ENCODE results near the gene FER1L5.
"Not testable (repeated sequence)": the region's sequence is repeated elsewhere in the genome, so short reads cannot be mapped to it uniquely, and the experiment has no call there.

Gene FER1L5

DNA sequence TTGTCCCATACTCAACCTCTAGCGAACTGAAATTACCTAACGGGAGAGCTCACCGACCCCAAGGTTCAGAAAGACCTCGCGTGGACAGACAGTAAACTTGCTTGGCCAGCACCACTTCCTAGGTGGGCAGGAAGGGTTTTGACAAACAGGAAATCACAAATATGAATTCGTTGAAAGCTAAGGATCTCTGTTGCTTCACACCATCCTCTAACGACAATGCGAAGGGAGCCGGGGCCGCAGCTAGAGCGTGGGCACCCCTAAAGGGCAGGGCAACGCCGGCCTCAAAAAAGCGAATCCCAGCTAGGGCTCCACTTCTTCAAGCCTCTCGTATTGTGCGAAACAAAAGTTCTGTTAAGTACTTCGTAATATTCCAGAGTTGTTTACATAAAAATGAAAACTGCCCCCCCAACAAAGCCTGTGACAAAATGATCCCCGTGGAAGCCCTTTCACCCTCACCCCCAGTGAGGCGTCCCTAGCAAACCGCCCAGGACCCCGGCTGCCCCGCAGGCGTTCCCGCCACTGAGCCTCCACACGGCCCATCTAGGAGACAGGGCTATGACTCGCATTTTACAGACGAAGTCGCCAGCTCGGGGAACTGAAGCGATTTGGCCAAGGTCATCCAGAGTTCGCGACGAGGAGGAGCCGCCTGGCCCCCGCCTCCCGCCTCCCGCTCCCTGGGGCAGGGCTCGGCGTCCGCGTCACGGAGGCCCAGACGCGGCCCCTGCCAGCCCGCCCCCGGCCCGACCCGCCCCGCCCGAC is 5.0 kb upstream of the FER1L5 start:
- peak; percentile 89 for DNase-seq

DNA sequence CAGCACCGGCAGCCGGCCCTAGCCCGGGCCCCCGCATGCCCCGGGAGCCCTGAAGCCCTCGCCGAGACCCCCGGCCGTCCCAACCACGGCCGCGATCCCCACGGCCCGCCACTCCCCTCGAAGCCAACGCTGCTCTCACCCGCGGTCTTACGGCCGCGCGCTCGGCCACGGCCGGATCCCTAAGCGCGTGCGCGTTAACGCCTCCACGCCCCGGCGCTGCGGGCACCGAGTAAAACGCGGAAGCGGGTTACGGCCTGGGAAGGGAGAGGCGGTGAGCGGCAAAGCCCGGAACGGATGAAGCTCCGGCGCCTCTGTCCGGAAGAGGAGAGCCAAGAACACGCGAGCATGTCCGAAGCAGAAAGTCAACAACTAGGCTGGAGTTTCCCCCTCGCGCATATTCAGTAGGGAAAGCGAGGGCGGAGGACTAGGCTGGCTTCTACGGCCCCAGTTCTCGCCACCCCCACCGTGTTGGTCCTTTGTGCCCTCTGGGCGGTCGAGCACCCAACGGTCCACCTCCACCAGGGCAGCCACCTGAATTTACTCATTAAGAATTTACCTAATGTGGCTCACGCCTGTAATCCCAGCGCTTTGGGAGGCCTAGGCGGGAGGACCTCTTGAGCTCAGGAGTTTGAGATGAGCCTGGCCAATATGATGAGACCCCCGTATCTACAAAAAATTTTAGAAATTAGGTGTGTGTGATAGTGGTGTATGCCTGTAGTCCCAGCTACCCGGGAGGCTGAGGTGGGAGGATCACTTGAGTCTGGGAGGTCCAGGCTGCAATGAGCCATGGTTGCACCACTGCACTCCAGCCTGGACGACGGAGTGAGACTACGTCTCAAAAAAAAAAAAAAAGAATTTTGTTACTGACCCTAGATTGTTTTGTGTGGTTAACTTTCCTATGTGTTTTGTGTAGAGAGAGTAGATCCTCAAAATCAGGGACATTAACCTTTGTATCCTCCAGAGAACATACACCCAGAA is 4.1 kb upstream of the FER1L5 start, which contains the start of gene KANSL3:
Gene KANSL3 (minus strand): TSS at position 169 of the 978 bp plus-strand sequence. CDS start 1,177 bp downstream, outside the sequence.
- DNase-seq, result peak; percentile 91

DNA sequence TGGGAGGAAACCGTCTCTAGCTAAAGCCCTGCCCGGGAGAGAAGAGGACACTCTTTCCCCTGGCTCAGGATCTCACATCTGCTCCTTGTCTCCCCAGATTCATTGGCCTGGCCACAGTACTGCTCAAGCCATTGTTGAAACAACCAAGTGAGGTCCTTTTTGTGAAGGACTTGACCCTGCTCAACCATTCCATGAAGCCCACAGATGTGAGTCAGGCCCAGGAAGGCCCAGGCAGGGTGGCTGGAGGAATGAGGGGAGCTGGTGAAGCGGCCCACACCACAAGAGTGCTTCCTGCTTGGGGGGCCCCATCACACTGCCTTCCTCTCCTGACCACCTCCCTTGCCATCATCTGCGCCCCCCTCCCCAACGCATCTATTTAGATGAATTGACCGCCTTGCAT is 5.1 kb downstream of the FER1L5 start:
- DNase-seq, result no peak

DNA sequence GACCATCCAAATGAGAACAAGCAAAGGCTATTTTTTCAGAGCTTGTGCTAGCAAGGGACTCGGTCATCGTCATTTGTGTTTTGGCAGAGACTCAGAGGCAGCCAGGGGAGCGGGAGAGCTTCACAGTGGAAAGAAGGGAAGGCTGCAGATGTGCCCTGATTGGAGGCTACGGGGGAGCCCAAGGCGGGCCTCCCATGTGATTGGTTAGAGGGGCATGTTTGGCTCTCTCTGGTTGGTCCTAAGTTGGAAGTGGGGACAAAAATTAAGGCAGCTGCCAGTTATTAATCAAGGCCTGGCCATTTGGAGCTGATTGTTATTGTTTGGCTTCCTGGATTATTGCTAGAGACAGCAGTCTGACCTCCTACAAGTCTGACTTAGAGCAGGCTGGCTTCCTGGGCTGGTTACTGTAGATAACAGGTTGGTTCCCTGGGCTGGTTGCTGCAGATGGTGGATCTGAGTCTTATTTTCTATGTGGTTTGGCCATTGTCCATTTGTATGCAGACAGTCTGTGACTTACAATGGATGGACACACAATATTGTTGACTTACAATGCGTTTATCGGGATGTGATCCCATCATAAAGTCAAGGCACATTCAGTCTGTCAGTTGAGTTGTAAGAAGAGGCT is 5.9 kb downstream of the FER1L5 start:
- no peak for DNase-seq

DNA sequence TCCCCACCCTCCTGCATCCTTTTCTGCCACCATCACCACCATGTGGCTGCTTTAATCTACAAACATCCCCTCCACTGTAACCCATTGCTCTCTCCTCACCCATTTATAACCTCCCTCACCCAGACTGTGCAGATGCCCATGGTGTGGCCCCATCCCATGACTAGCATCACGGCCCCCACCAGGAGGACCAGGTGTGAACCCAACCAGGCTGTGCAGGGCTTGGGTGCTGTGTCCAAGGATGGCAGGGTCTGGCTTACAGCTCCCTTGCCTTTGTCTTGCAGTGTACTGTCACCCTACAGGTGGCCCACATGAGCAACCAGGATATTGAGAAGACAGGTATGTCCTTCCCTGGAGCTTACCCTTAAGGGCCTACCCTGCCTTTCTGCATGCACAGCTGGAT is 6.8 kb downstream of the FER1L5 start:
- DNase-seq, result no peak

DNA sequence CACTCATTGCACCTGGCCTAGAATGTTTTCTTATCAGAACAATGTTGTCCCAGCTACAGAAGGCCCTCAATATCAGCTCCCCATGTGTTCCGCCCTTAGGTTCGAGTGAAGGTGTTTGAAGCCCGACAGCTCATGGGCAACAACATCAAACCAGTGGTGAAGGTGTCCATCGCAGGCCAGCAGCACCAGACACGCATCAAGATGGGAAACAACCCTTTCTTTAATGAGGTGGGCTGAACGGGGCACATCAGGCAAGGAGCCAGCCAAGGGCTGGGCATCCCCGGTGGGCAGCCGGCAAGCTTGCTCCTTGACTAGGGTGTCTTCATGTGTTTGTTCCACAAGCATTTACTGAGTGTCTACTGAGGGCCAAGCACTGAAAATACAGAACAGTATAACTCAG is 9.2 kb downstream of the FER1L5 start:
- DNase-seq, result no peak

DNA sequence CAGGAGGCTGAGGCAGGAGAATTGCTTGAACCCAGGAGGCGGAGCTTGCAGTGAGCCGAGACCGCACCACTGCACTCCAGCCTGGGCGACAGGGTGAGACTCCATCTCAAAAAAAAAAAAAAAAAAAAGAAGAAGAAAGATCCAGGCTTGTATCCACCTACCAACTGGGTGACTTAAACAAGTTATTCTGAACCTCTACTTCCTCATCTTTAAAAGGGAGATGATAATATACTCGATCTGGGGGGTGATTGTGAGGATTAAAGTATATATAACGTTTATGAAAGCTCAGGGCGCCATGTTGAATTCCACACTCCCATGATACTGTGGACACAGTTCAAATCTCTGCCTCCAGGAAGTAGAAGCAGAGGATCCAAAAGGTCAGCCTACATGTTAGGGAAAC is 12.2 kb downstream of the FER1L5 start:
- DNase-seq, result not testable (repeated sequence)

DNA sequence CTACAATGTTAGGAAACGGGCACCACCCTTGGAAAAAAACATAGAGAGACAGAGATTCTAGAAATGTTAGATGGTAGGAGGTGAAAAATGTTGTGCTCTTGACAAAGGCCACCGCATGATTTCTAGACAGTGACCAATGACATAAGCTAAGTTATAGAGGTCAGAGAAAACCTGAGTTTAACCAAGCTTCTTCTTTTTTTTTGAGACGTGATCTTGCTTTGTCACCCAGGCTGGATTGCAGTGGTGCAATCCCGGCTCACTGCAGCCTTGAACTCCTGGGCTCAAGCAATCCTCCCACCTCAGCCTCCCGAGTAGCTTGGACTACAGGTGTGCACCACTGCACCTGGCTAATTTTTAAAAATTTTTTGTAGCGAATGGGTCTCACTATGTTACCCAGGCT is 13.0 kb downstream of the FER1L5 start:
- no peak for DNase-seq

DNA sequence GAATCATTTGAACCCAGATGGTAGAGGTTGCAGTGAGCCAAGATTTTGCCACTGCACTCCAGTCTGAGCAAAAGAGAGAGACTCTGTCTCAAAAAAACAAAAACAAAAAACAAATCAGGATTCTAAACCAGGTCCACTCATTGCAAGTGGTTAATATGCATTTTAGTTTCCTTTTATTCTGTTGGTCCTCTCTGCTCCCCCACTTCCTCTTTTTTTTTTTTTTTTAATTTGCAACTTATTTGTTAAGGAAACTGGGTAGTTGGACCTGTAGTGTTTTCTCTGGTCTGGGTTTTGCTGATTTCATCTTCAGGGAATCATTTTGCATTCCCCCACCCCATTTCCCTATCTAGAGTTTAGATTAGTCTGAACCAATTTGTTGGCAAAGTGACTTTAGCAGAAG is 14.0 kb downstream of the FER1L5 start:
- no peak for DNase-seq

DNA sequence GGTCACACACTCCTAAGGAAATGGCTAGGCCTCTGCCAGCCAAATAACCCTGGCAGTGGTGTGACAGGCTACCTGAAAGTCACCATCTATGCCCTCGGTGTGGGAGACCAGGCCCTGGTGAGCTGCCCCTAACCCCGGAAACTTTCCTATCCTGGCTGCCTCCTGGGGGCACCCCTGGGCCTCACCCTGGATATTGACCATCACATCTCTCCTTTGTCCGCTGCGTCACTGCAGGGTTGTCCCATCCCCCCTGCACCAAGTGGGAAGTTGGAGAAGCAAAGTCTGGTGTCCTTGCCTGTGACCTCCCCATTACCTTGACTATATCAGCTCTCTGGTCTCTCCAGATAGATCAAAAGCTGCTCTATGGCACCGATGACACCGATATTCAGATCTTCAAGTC is 18.8 kb downstream of the FER1L5 start:
- no peak for DNase-seq

DNA sequence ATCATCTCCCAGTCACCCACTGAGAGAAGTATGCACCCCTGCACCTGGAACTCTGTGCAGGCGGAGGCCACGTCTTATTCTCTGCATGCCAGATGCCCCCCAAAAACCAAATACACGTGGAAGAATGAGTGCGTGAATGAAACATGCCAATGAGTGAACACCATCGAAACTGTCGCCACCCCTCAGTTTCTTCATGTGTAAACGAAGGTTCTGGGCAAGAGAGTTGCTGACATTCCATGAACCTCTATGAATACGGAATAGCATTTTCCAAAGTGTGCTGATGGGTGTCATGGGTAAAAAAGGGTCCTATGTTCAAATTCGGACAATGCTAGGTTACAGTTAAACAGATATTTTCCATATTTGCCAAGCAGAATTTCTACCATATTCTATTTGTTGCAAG is 19.8 kb downstream of the FER1L5 start:
- no peak for DNase-seq

DNA sequence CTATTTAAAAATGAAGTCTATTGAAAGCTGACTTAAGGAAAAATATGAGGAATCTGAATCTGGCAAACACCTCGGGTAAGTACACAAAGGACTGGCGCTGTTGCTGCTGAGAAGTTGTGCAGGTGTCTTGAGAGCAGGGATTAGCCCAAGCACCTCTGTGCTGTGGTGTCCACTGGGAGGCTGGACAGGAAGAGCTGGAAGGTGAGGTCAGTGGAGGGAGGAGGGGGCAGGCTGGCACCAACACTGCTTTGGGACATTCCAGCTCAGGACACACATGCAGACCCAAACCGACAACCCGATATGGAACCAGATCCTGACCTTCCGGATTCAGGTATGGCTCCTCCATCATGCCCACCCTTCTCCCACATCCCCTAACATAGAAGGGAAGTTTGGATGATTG is 20.6 kb downstream of the FER1L5 start:
- DNase-seq, result no peak

DNA sequence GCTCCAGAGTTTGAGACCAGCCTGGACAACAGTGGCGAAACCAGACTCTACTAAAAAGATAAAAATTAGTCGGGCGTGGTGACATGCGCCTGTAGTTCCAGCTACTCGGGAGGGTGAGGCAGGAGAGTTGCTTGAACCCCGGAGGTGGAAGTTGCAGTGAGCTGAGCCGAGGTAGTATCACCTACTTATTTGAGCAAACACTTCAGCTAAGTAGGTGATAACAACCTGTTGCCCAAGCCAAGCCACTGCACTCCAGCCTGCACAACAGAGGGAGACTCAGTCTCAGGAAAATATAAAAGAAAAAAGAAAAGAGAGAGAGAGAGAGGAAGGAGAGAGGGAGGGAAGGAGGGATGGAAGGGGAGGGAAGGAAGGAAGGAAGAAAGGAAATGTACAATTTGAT is 21.3 kb downstream of the FER1L5 start:
- no peak for DNase-seq

DNA sequence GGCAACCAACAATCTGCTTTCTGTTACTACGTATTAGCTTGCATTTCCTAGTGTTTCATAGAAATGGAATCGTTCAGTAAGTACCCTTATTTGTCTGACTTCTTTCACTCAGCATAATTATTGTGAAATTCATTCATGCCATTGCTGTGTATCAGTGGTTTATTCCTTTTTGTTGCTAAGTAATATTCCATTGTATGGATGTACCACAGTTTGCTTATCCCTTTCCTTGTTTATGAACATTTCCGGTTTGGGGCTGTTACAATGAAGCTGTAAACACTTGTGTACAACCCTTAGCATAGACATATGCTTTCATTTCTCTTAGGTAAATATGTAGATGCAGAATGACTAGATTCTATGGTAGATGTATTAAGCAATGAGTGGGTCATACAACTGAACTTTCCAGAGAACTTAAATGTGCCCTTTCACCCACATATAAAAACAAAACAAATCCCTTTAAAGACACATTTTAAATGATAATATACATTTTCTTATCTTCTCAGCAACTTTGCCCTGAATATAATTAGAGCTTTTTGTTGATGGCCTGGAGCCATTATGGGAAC is 21.9 kb downstream of the FER1L5 start:
- DNase-seq, result no peak

DNA sequence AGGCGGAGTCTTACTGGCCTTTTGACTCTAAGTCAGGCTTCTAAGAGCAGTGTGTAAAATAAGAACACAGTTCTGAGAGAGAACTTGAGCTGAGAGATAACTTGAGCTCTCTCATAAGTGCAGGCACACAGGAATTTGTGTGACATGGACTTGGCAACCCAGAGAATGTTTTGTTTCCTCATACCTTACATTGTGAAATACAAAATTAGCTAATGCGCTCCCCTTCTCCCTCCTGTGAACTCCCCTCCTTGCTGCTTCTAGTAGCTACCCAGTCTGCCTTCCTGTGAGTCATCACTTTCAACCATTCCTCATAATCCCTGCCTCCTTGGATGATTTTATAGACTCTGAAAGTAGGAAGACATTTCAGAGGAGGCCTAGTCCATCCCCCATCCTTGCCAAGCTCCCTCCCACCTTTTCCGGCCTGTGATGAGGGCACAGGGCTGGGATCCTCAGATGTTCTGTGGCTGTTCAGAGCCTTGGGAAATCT is 22.6 kb downstream of the FER1L5 start:
- DNase-seq, result no peak

DNA sequence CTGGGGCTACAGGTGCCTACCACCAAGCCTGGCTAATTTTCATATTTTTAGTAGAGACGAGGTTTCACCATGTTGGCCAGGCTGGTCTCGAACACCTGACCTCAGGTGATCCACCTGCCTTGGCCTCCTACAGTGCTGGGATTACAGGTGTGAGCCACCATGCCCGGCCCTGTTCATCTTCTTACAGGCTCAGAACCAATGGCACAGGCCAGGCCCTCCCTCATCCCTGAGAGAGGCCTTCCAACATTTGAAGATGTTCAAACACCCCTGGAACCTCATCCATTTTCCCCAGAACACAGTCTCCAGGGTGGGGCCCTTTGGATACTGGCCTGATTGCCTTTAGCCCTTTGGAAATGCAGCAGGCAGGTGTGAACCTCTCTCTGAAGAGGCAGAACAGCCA is 23.2 kb downstream of the FER1L5 start:
- not testable (repeated sequence) for DNase-seq

DNA sequence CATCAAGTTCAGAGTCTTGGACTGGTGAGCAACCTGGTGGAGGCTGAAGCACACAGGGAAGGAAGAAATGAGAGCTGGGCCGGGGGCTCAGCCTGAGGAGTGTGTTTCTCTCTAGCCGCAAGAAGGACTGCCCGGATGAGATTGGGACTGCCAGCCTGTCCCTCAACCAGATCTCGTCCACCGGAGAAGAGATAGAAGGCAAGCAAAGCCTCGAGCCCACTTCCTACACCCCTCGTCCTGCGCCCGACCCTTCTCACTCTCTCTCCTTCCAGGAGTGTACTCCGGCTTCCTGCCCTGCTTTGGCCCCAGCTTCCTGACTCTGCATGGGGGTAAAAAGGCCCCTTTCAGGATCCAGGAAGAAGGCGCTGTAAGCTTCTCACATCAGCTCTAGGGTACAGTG is 26.2 kb downstream of the FER1L5 start:
- DNase-seq, result no peak

DNA sequence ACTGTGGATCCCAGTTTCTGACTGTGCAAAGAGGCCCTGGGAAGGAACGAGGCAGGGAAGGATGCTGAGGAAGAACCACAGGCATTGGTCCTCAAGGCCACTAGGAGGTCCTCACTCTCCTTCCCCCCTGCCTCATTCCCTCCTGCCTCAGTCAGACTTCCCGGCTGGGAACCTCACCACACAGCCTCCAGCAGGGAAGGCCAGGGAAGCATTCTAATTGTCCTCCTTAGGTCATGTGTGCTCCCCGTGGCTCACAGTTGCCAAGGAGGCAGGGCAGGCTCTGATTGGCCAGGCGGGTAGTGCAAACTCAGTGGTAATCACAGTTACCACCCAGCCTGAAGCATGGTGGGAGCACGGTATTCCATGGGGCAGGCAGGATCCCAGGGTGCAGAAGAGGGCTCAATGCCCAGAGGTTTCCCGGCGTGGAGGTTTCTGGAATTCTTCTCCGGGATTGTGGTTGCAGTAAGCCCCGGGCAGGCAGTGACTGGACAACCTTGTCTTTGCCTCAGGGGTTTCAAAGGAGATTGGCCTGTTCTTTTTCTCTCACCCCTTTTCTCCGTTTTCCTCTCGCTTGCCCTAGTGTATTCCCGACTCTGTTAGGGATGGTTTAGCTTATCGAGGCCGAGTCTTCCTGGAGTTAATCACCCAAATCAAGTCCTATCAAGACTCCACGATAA is 27.1 kb downstream of the FER1L5 start:
- no peak for DNase-seq

DNA sequence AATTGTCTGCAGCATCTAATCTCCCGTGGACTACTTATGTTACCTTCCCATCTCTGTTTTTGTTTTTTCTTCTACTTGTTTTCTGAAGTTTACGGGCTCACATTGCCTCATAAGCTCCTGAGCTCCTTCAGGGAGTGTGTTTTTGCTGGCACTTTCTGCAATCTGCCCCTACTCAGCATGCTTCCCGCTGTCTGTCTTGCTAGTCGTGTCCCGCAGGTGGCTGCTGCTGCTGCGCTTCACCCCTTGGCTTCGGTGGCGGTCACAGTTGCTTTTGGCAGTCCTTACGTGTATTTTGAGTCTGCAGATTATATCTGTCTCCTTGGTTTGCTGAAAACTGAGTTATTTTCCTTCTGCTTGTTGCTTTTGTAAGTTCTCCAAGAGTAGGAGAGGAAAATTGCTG is 37.3 kb downstream of the FER1L5 start:
- no peak for DNase-seq

DNA sequence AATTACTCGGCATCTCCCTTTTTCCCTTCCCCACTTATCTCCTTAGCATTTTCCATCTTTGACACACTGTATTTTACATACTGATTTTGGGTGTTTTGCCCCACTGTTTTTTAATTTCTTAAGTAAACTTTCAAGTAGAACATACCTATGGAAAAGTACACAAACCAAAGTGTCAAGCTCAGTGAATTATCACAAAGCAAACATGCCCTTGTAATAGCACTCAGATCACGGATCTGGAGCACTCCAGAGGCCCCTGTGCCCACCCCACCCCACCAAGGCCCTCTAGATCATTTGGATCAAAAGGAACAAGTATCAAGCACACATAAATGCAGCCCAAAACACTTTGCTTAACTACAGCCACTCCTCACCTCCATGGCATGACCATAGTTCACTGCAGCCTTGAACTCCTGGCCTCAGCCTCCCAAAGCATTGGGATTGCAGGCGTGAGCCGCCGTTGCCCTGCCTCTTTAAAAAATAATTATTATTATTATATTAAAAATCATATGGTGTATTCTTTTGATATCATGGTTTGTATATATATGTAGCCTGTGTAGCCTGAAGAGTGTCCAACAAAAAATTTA is 38.1 kb downstream of the FER1L5 start:
- DNase-seq, result no peak

DNA sequence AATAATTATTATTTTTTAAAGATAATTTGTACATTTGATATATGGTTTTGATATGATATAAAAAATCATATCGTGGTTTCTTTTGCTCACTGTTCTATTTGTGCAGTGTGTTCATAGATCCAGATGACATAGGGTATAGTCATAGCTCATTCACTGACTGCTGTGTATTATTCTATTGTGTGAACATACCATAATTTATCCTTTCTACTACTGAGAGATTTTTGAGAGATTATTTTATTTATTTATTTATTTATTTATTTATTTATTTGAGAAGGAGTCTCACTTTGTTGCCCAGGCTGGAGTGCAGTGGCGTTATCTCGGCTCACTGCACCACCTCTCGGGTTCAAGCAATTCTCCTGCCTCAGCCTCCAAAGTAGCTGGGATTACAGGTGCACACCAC is 39.0 kb downstream of the FER1L5 start:
- no peak for DNase-seq

DNA sequence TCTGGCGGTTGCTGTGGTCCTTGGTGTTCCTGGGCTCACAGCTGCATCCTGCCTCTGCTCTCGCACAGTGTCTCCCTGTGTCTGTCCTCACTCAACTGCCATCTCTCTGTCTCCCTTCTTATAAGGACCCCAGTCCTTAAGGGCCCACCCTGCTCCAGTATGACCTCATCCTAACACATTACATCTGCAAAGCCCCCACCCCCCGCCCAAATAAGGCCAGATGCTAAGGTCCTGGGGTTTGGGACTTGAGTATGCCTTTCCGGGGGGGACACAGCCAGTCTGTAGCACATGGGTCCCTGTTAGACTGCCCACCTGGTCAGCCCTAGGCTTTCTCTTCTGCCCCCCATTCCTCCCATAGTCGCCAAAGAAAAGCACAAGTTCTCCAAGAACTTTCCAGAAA is 40.7 kb downstream of the FER1L5 start:
- no peak for DNase-seq

All from stimulated activated CD4-positive, alpha-beta T cell treated with anti-CD3 and anti-CD28 coated beads, Interleukin-15, amount 100 ng/mL, for 24 hours (primary cell).